Measurements from ENCODE around the gene ABCD4.

The ABCD4 gene

DNA sequence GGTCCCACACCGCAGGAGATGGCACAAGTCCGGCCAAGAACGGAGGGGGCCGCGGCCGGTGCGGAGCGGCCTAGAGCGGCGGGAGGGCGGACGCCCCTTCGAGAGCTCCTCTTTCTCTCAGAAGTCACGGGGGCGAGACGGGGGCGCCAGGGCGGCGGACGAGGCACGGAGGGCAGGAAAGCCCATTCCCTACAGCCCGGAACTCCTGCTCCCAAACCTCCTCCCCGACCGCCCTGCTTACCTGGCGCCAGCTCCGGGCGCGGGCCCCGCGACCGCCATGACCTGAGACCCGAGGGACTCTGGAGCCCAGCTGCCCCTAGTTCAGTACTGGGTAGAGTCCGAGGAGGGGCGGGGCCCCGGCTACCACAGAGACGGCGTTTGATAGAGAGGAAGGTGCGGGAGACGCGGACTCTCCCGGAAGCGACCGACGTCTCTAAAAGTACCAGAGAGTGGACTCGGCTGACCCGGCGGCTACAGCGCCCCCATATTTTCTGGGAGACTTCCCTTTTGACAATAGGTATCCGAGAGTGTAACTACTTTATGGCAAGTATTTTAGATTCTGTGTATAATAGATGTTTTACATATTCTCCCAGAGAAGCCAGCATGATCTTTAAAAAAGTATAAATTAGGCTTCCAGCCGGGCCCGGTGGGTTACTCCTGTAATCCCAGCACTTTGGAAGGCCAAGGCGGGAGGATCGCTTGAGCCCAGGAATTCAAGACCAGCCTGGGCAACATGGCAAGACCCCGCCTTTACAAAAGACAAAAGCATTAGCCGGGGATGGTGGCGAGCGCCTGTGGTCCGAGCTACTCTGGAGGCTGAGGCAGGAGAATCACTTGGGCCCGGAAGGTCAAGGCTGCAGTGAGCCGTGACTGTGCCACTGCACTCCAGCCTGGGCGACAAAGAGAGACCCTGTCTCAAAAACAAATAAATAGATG, at the start of gene ABCD4:
Gene ABCD4 (minus strand): TSS at position 301 of the 936 bp plus-strand sequence. CDS start 22 bp downstream, at position 279.
- peak; percentile 89 for DNase-seq (ENCODE audit: low spot score)
- TF ChIP-seq, protein P1, sequence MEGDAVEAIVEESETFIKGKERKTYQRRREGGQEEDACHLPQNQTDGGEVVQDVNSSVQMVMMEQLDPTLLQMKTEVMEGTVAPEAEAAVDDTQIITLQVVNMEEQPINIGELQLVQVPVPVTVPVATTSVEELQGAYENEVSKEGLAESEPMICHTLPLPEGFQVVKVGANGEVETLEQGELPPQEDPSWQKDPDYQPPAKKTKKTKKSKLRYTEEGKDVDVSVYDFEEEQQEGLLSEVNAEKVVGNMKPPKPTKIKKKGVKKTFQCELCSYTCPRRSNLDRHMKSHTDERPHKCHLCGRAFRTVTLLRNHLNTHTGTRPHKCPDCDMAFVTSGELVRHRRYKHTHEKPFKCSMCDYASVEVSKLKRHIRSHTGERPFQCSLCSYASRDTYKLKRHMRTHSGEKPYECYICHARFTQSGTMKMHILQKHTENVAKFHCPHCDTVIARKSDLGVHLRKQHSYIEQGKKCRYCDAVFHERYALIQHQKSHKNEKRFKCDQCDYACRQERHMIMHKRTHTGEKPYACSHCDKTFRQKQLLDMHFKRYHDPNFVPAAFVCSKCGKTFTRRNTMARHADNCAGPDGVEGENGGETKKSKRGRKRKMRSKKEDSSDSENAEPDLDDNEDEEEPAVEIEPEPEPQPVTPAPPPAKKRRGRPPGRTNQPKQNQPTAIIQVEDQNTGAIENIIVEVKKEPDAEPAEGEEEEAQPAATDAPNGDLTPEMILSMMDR (IDR thresholded peaks at IDR 0.05; ENCODE audit: extremely low read depth, insufficient read depth, missing control alignments): peak; percentile 72
- in situ Hi-C loops (cut with MboI; ENCODE audit: low pct_unique_long_range_greater_than_20kb, low sequenced_read_pairs, unreplicated experiment): no loop called here

DNA sequence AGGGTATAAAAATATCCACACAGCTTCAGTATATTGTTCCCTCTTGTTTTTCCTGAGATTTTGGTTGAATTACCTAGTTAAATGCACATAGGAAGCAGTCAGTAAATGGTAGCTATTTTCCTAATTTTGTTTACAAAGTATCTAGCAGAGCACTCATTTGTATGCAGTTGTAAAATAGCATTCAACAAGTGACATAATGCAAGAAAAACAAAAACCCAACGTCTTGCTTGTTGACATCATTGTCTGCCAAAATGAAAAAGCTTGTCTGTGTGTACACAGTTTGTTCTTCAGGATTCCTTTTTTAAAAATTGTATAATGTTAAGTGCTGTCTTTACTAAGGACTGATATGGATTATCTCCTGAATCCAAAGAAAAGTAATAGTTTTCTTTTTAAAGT, 48.2 kb upstream of the ABCD4 start:
- in situ Hi-C loops (cut with MboI; ENCODE audit: low pct_unique_long_range_greater_than_20kb, low sequenced_read_pairs, unreplicated experiment): no loop called here
- TF ChIP-seq, protein P1 (IDR thresholded peaks at IDR 0.05; ENCODE audit: extremely low read depth, insufficient read depth, missing control alignments): no peak
- no peak for DNase-seq (ENCODE audit: low spot score)

DNA sequence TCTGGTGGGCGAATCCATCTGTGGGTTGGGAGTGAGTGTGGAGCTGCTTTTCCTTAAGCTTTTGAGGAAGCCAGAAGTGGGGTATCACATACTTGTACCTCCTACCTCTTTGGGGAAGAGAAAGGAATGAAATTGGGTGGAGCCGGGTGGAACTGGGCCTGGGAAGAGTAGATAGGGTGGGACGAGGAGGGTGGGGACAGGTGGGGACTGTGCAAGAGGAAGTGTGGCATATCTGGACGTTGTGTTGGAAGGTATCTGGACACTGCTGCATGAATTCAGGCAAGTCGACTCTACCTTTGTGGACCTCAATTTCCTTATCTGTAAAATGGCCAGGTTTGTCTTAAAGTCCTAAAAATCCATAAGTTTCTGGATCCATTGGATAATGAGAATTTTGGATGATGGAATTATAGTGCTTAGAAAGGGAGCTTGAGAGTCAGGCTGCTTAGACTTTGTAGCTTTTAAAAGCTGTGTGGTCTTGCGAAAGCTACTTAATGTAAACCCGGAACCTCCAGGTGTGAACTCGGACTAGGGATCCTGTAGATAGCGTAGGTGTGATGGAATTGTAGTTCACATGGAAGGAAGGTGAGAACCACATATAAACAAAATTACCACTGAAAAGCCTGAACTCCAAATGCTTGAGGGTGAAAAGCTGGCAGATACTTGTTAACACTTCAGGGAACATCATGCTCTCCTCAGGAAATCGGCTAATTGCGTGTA, 47.6 kb upstream of the ABCD4 start:
- DNase-seq (ENCODE audit: low spot score): no peak
- in situ Hi-C loops (cut with MboI; ENCODE audit: low pct_unique_long_range_greater_than_20kb, low sequenced_read_pairs, unreplicated experiment): no loop called here

DNA sequence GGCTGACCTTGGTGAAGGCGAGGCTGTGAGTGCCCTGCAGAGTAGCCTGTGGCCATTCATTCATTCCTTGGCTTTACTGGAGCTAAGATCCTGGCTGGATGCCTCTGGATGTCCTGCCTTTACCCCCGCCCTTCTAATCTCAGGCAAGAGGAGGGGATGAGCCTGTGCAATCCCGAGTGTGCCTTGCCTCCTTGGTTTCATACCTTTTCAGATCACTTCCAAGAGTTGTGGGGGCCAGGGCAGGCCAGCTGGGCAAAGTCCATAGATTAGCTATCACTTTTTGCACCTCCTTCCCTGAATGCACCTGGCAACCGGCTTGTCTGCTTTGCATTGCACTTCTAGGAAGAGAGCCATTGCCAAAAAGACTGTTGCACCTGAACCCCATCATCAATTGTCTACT, 47.0 kb upstream of the ABCD4 start:
- in situ Hi-C loops (cut with MboI; ENCODE audit: low pct_unique_long_range_greater_than_20kb, low sequenced_read_pairs, unreplicated experiment): no loop called here
- DNase-seq (ENCODE audit: low spot score): no peak
- TF ChIP-seq, protein P1 (IDR thresholded peaks at IDR 0.05; ENCODE audit: extremely low read depth, insufficient read depth, missing control alignments): no peak

More for the DNA sequence above, 47.6 kb upstream of the ABCD4 start:
- TF ChIP-seq, protein P1 (IDR thresholded peaks at IDR 0.05; ENCODE audit: extremely low read depth, insufficient read depth, missing control alignments): no peak

DNA sequence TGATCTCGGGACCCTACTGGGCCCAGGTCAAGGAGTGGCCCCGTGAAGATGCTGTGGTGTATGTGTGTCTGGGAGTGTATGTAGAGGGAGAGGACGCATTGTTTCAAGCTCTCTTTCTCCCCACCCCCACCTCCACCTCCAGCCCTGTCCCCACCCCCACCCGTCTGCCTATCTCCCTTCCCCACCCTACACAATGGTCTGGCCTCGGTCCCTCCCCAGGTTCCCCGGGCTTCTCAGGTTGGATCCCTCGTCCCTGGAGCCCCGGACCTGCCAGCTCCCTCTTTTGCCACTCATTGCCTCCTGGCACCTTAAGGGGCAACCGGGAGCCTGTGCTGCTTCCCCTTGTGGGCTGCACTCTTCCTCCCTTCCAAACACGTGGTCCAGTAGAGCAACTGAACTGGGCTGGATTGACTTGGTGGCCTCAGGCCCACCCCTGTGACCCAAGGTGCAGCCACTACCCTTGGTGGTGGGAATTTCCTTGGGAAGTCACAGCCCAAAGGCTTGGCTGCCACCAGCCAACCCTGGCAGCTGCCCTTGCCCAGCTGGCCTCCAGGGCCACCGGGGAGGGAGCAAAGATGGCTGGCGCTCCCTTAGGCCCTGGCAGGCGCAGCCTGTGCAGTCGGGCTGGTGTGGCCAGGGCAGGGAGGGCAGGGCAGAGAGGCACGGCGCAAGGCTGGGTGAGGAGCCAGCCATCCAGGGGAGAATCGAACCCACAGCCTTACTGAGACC, 46.2 kb upstream of the ABCD4 start:
- in situ Hi-C loops (cut with MboI; ENCODE audit: low pct_unique_long_range_greater_than_20kb, low sequenced_read_pairs, unreplicated experiment): no loop called here
- no peak for DNase-seq (ENCODE audit: low spot score)
- TF ChIP-seq, protein P1 (IDR thresholded peaks at IDR 0.05; ENCODE audit: extremely low read depth, insufficient read depth, missing control alignments): no peak

DNA sequence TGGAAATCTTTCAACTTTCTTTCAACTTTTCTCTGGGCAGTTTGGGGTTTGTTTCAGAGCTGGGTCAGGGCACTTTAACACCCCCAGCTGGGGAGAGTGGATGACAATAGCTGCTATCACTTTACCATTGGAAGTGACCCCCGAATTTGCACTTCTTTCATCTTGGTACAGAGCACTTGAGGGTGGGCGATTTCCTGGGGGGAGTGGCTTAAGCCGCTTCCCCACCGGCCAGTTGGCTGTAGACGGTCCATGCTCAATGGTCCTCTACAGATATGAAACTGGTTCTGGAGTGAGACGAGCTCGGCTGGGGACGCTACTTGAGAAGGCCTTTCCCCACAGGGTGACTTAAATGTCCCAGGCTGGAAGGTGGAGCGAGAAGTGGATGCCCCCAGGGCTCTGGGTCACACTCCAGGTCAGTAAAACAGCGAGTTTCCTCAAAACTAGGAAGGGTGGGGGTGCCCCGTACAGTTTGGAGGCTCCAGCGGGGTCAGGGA, 45.6 kb upstream of the ABCD4 start, which contains the start of gene VRTN:
Gene VRTN (plus strand): TSS at position 231 of the 494 bp plus-strand sequence. CDS start 8,313 bp downstream, outside the sequence.
- in situ Hi-C loops (cut with MboI; ENCODE audit: low pct_unique_long_range_greater_than_20kb, low sequenced_read_pairs, unreplicated experiment): no loop called here
- DNase-seq (ENCODE audit: low spot score): no peak
- TF ChIP-seq, protein P1 (IDR thresholded peaks at IDR 0.05; ENCODE audit: extremely low read depth, insufficient read depth, missing control alignments): no peak
